PC-9 (cell line): ENCODE measurements around the gene USP12.

Experiments used
- CTCF ChIP-seq: fragments of 200-600 bp; sonication (generic); conservative IDR thresholded peaks from 2 replicates; pipeline ENCODE4 v1.6.1; 2017; ENCODE audit warnings: mixed run types, antibody characterized with exemption, mild to moderate bottlenecking, moderate library complexity
- EZH2 ChIP-seq: fragments of 200-600 bp; sonication (generic); IDR thresholded peaks from 2 replicates; pipeline ENCODE4 v1.8.0; 2017; ENCODE audit warnings: antibody characterized with exemption, low read depth

- no peak for TF ChIP-seq CTCF
- TF ChIP-seq EZH2: no peak
These were observed 118.9 kb downstream of the USP12 start for GRCh38 chr13:27052551-27053208.
